HG03558 (cell line): ENCODE measurements around the gene PSAPL1.
"Not testable (repeated sequence)": the region's sequence is repeated elsewhere in the genome, so short reads cannot be mapped to it uniquely, and the experiment has no call there.

Experiments
- ATAC-seq: cut with Tn5 transposase; IDR thresholded peaks from one replicate; pipeline ENCODE4 v1.9.1; 2021; ENCODE audit warnings: moderate number of reproducible peaks; ENCODE audit not compliant: unreplicated experiment; ENCODE audit errors: extremely low read depth

Gene PSAPL1

GRCh38 chr4:7460566-7460965 lies 25.8 kb upstream of the PSAPL1 start:
- ATAC-seq: no peak

- ATAC-seq: no peak
These were observed 24.7 kb upstream of the PSAPL1 start for GRCh38 chr4:7459471-7459870.

- no peak for ATAC-seq
These were observed 23.7 kb upstream of the PSAPL1 start for GRCh38 chr4:7458477-7458876.

- no peak for ATAC-seq
These were observed 23.3 kb upstream of the PSAPL1 start for GRCh38 chr4:7458066-7458425.

GRCh38 chr4:7457201-7458065 lies 22.7 kb upstream of the PSAPL1 start:
- no peak for ATAC-seq

GRCh38 chr4:7452802-7453201 lies 18.1 kb upstream of the PSAPL1 start:
- not testable (repeated sequence) for ATAC-seq

- ATAC-seq: no peak
These were observed 17.1 kb upstream of the PSAPL1 start for GRCh38 chr4:7451800-7452199.

GRCh38 chr4:7451434-7451789 lies 16.7 kb upstream of the PSAPL1 start:
- ATAC-seq: no peak

- ATAC-seq: no peak
These were observed 16.2 kb upstream of the PSAPL1 start for GRCh38 chr4:7450775-7451433.

GRCh38 chr4:7448036-7448435 lies 13.3 kb upstream of the PSAPL1 start:
- no peak for ATAC-seq

- no peak for ATAC-seq
These were observed 12.5 kb upstream of the PSAPL1 start for GRCh38 chr4:7447236-7447635.

- ATAC-seq: no peak
These were observed 10.0 kb upstream of the PSAPL1 start for GRCh38 chr4:7444731-7445130.

- no peak for ATAC-seq
These were observed 9.6 kb upstream of the PSAPL1 start for GRCh38 chr4:7444314-7444713.

- no peak for ATAC-seq
These were observed 7.9 kb upstream of the PSAPL1 start for GRCh38 chr4:7442574-7443162.

- ATAC-seq: no peak
These were observed 6.5 kb upstream of the PSAPL1 start for GRCh38 chr4:7441201-7441600.

- ATAC-seq: no peak
These were observed 5.0 kb upstream of the PSAPL1 start for GRCh38 chr4:7439699-7440098.

- ATAC-seq: no peak
These were observed 1.5 kb upstream of the PSAPL1 start for GRCh38 chr4:7436256-7436655.

- no peak for ATAC-seq
These were observed 836 bp upstream of the PSAPL1 start for GRCh38 chr4:7435471-7436061.

- no peak for ATAC-seq
These were observed 477 bp downstream of the PSAPL1 start for GRCh38 chr4:7434141-7434765.

- ATAC-seq: no peak
These were observed 1.2 kb downstream of the PSAPL1 start for GRCh38 chr4:7433376-7434140.
